Transverse colon (tissue), 4 donors: Measurements from ENCODE around the gene SLC1A7.

Experiments
- CTCF ChIP-seq, 5 experiments: fragments of 200-600 bp in 3 of 5; fragments of 450-650 bp in 2 of 5; sonication (generic) in 3 of 5; IDR thresholded peaks; 1 replicate in 2 of 5; 2 replicates in 3 of 5; pipeline ENCODE4 v1.5.1; 2016 to 2017; ENCODE audit warnings: antibody characterized with exemption in 5 of 5, inconsistent platforms in 3 of 5, mild to moderate bottlenecking in 2 of 5, moderate library complexity in 1 of 5
- POLR2AphosphoS5 ChIP-seq, 3 donors: sonication (generic); formaldehyde crosslinking; IDR thresholded peaks; one replicate each; pipeline ENCODE4 v1.6.1; 2016; ENCODE audit warnings: antibody characterized with exemption in 3 of 3

DNA sequence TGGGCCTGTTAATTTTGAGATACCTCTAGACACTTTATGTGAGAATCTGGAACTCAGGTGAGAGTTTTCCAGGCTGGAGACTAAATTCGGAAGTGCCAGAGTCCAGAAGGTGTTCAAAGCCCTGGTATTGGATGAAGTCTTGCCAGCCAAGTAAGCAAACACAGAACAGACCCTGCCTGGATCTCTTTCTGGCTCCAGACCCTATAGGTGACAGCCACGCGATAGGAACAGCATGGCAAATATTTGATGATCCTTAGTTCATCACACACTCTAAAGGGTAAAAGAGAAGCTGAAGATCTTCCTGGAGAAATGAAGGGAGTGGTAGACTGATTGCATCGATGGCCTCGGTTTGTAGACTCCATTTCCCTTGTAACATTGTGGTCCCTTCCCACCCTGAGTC lies 30.7 kb downstream of the SLC1A7 start:
- TF ChIP-seq CTCF (IDR thresholded peaks at IDR 0.05) (no peak), POLR2AphosphoS5 (IDR thresholded peaks at IDR 0.05) (no peak)
